ENCODE data around the gene CPNE8. TPM values are rescaled to one million over a fixed set of nuclear protein-coding genes. Genes with fewer than 3 reads are reported as not detected.
"Not testable (repeated sequence)": the region's sequence is repeated elsewhere in the genome, so short reads cannot be mapped to it uniquely, and the experiment has no call there.

The CPNE8 gene
- total RNA-seq, 1 donor from 2014 or later: 14.3 TPM

DNA sequence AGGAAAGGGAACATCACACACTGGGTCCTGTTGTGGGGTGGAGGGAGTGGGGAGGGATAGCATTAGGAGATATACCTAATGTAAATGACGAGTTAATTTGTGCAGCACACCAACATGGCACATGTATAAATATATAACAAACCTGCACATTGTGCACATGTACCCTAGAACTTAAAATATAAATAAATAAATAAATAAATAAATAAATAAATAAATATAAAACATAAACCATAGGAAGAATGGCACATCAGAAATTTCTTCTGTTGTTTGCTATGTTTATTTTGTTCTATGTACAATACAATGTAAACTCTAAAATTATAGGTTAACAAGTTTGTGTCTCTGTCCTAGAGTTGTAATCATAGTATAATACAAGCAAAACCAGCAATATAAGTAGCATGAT lies 162.9 kb downstream of the CPNE8 start:
- DNase-seq (ENCODE audit: low read depth in 2 of 2): not testable (repeated sequence)

DNA sequence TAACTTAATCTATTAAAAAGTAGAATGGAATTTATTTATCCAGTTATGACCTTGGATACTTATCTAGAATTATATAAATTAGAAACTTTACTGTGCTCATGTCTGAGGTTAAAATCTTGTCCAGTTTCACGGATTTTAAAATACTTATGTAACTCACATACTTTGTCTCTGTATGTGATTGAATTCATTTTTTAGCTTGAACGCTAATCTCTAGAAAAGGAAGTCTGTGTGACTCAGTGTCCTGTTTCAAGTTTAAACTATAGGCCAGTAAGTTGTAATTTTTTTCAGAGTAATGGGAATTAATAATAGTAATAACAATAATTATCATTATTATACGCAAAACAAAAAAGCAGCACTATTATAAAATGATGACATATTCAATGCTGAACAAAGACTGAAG lies 168.6 kb downstream of the CPNE8 start:
- DNase-seq (ENCODE audit: low read depth in 2 of 2): peak; percentile 54 to 71

GRCh38 chr12:38732761-38733160 lies 172.6 kb downstream of the CPNE8 start:
- DNase-seq (ENCODE audit: low read depth in 2 of 2): no peak

- no peak for DNase-seq (ENCODE audit: low read depth in 2 of 2)
Observed at GRCh38 chr12:38728894-38729293, 176.5 kb downstream of the CPNE8 start.

DNA sequence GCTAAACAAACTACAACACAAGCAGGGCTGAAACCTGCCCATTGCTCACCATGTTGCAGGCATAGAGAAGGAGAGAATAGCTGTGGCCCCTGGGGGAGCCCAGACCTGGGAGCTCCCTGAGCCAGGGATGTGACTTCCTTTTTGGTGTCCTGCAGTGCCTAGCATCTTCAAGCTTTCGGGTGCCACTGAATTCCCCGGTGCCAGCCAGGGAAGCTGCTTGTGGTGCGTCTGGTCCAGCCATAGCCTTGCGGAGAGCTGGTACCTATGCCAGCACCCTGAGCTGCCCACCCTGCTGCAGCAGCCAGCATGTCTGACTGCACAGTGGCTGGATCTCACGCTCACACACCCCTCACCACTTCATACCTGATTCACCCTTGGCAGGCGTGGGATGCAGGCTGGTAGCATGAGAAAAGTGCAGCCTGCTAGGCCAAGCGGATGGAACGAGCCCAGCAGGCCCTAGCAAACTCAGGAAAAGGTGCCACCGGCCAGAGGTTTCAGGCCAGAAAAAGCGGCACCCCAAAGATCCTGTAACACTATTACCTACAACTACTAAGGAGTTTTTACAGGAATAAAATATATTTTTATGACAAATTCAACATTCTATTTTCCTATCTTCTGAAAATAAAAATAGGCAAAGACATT lies 183.7 kb downstream of the CPNE8 start:
- DNase-seq (ENCODE audit: low read depth in 2 of 2): no peak

DNA sequence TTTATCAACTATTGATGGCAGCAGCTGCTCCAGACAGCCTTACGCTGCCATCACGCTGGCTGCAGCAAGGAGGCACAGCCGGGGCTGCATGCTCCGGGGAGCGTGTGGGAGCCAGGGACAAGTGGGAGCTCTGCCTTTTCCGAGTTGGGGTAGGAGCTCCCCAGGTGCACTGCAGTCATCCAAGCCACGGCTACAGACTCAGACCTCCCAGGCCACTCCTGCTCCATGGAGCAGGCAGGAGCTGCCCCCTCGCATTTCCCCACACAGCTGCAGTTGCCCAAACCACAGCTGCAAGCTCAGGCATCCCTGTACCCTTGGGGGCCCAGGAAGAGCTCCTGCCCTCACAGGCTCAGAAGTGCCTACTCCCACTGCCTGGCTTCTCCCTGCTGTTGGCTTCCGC lies 184.7 kb downstream of the CPNE8 start:
- DNase-seq (ENCODE audit: low read depth in 2 of 2): no peak

DNA sequence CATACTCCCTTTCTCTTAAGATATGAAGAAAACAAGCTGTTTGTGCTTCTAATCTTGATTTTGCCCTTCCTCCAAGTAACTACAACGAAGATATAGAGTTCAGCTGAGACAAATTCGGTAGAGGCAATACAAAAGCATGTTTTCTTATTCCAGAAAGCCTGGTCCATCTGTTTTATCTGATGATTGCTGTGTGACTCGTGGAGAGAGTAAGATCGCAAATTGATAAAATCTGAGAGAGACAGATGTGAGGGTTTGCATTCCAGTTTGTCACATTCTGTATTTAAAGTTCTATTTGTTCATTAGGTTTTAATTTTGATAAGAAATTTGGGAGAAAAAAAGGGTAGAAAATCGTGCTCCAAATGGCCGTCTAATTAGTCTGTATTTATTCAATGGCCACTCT lies 192.1 kb downstream of the CPNE8 start:
- no peak for DNase-seq (ENCODE audit: low read depth in 2 of 2)

DNA sequence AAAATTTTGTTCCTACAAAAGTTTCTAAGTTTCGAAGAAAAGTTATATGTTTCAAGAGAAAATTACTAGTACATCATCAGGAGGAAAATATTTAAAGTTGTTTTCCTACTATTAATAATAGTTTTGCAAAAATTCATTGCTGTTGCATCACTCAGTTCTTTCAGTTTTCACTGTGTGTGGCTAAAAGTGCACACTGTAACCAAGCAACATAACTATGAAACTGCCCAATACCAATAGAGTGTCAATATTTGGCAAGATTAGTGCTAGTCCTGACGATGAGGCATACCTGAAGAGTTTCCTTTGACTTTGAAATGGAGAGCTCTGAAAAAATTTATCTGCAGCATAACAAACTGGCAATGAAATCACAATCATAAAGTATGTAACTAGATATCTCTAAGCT lies 194.3 kb downstream of the CPNE8 start:
- DNase-seq (ENCODE audit: low read depth in 2 of 2): no peak

DNA sequence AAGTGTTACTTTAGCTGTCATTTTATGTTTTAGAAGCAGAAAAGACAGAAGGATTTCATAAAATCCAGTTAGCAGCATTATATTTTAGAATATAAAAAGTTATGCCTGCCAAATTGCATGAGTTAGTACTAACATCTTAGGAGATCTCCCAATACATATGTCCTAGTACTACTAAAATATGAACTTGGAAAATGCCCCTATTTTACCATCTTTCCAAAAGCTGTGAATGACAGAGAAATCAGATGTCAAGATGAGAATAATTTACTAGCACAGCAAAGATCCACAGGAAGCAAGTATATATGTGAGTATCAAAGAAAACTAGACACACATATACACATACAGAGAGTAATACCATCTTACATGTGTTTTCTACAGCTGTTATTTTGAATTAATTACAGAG lies 196.9 kb downstream of the CPNE8 start:
- DNase-seq (ENCODE audit: low read depth in 2 of 2): no peak

DNA sequence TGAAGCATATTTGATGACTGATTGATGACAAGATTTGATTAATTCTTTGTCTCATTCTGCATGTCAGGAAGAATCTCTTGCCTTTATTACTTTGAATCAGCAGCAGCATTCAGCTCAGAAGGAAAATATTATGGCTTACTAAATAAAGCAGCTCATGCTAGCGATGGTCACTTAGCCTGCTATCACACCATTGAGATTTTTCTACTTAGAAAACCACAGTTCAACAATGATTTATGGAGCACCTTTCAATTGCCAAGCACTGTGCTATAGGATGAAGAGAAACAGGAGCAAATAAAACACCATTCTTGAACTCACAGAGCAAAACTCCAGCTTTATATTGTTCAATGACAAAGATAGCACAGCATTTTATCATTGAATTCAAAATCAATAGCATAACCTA lies 197.7 kb downstream of the CPNE8 start:
- DNase-seq (ENCODE audit: low read depth in 2 of 2): no peak

GRCh38 chr12:38697289-38697688 lies 208.1 kb downstream of the CPNE8 start:
- DNase-seq (ENCODE audit: low read depth in 2 of 2): no peak

GRCh38 chr12:38695057-38695456 lies 210.3 kb downstream of the CPNE8 start:
- DNase-seq (ENCODE audit: low read depth in 2 of 2): no peak

- DNase-seq (ENCODE audit: low read depth in 2 of 2): no peak
Observed at GRCh38 chr12:38691164-38691563, 214.2 kb downstream of the CPNE8 start.

DNA sequence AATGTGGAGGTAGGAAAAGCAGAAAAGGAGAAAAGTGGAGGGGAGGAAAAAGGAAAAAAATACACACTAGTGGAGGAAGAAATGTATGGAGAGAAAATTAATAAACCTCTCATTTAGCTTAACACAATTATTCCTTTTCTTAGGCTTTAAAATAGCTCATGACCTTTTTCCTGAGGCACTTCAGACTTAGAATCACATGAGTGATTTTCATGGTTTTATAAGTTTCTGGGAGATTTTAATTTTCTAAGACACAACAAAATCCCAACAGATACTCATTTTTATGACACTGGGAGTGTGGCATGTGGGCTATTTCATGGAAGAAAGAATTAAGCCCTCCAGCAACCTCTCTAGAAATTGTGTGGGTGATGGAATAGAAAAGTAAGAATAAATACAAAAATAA lies 214.7 kb downstream of the CPNE8 start:
- DNase-seq (ENCODE audit: low read depth in 2 of 2): no peak

- DNase-seq (ENCODE audit: low read depth in 2 of 2): peak in 1 of 2 donors; percentile 4
Observed at GRCh38 chr12:38689704-38690103, 215.7 kb downstream of the CPNE8 start.

- DNase-seq (ENCODE audit: low read depth in 2 of 2): no peak
Observed at GRCh38 chr12:38689195-38689594, 216.2 kb downstream of the CPNE8 start.

DNA sequence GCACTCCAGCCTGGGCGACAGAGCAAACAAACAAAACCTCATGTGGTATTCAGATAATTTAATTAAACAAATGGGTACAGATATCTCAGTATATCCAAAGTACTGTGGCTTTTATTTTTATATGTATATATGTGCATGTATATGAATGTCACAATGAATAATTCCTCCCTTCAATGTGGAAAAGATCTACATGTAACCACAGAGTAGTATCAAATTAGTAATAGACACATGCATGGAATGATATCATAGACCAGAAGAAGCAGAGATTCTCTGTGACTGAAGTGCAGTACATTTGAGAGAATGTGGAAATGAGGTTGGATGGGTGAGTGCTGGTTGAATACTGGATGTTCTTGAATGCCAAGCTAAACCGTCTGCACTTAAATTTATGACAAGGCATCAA lies 222.9 kb downstream of the CPNE8 start:
- no peak for DNase-seq (ENCODE audit: low read depth in 2 of 2)

GRCh38 chr12:38669530-38669929 lies 235.9 kb downstream of the CPNE8 start:
- DNase-seq (ENCODE audit: low read depth in 2 of 2): no peak

GRCh38 chr12:38669081-38669480 lies 236.3 kb downstream of the CPNE8 start:
- no peak for DNase-seq (ENCODE audit: low read depth in 2 of 2)

GRCh38 chr12:38666425-38666824 lies 239.0 kb downstream of the CPNE8 start:
- no peak for DNase-seq (ENCODE audit: low read depth in 2 of 2)

GRCh38 chr12:38664661-38665269 lies 240.6 kb downstream of the CPNE8 start:
- DNase-seq (ENCODE audit: low read depth in 2 of 2): peak; percentile 58 to 71

GRCh38 chr12:38662829-38663228 lies 242.6 kb downstream of the CPNE8 start:
- peak in 1 of 2 donors; percentile 14 for DNase-seq (ENCODE audit: low read depth in 2 of 2)

DNA sequence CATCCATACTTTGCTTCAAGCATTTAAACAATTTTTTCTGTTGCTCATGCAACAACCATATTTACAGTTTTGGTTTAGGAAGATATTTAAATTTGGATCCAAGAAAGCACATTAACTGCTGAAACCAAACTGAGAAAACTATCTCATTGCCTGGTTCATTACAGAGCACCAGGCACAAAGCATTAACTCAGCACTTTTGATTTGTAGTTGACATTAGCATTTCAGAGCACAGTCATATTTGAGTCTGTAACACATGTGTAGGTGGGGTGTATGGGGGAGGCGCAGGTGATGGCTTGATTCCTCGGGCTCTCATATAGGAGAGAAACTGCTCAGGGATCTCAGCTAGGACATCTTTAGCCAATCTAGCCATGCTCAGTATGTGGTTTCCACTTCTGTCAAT lies 251.7 kb downstream of the CPNE8 start:
- no peak for DNase-seq (ENCODE audit: low read depth in 2 of 2)

- DNase-seq (ENCODE audit: low read depth in 2 of 2): no peak
Observed at GRCh38 chr12:38648813-38649212, 256.6 kb downstream of the CPNE8 start.

Data from lung microvascular endothelial cell (primary cell).